H1 (cell line): ENCODE data around the gene TNS1. TPM values are rescaled to one million over a fixed set of nuclear protein-coding genes. Genes with fewer than 3 reads are reported as not detected.

Experiments used
- ATF3 ChIP-seq: IDR thresholded peaks from 2 replicates; pipeline ENCODE4 v1.6.1; 2011; ENCODE audit warnings: low read depth, mild to moderate bottlenecking, low read length; ENCODE audit not compliant: insufficient read depth
- BRCA1 ChIP-seq: IDR thresholded peaks from 2 replicates; pipeline ENCODE4 v1.6.1; 2012; ENCODE audit warnings: low read depth, low read length, improper control_type of control experiment
- CTCF ChIP-seq, 3 experiments: IDR thresholded peaks; 1 replicate in 2 of 3; 2 replicates in 1 of 3; pipeline versions ENCODE4 v1.5.1 to v1.6.1; 2011; ENCODE audit warnings: low read length in 3 of 3, mild to moderate bottlenecking in 3 of 3, inconsistent platforms in 2 of 3, low read depth in 1 of 3, moderate library complexity in 1 of 3; ENCODE audit not compliant: insufficient read depth in 1 of 3; ENCODE audit errors: control extremely low read depth in 1 of 3
- HDAC6 ChIP-seq: IDR thresholded peaks from one replicate; pipeline ENCODE4 v1.7.1; 2012; ENCODE audit warnings: low read depth, mild to moderate bottlenecking, inconsistent platforms, low read length, moderate library complexity
- POLR2A ChIP-seq, 2 experiments: IDR thresholded peaks; 1 replicate in 1 of 2; 2 replicates in 1 of 2; pipeline ENCODE4 v1.6.1; 2011; ENCODE audit warnings: low read depth in 2 of 2, low read length in 2 of 2, mild to moderate bottlenecking in 2 of 2; ENCODE audit errors: control extremely low read depth in 1 of 2
- SIN3A ChIP-seq, 2 experiments: IDR thresholded peaks in 1 of 2; conservative IDR thresholded peaks in 1 of 2; 2 replicates each; pipeline ENCODE4 v1.6.1; 2011 to 2012; ENCODE audit warnings: low read length in 2 of 2, improper control_type of control experiment in 1 of 2, low read depth in 1 of 2, mild to moderate bottlenecking in 1 of 2
- SIX5 ChIP-seq: IDR thresholded peaks from 2 replicates; pipeline ENCODE4 v1.6.1; 2011; ENCODE audit warnings: mild to moderate bottlenecking, low read depth, low read length
- TAF7 ChIP-seq: optimal IDR thresholded peaks from 2 replicates; pipeline ENCODE3; 2011; ENCODE audit warnings: low read depth, mild to moderate bottlenecking, inconsistent platforms, low read length, moderate library complexity, borderline replicate concordance
- USF2 ChIP-seq: IDR thresholded peaks from 2 replicates; pipeline ENCODE4 v1.6.1; 2011; ENCODE audit warnings: low read length, improper control_type of control experiment
- polyA plus RNA-seq, 7 experiments: library from polyadenylated mRNA; depleted of rRNA in 3 of 7; stranded (reverse) in 5 of 7; unstranded in 2 of 7; fragments of >200 nt in 5 of 7; fragments of 200-250 nt in 2 of 7; gene quantifications; 1 replicate in 5 of 7; 2 replicates in 1 of 7; 4 replicates in 1 of 7; pipeline versions ENCODE4 v1.2.1 to v1.2.3, GENCODE V29; 2011 to 2013; ENCODE audit warnings: missing spikeins in 2 of 7, mixed read lengths in 2 of 7
- total RNA-seq: library from RNA; stranded (reverse); fragmentation: NEBNext Ultra II Directional; extraction: Animal tissue kit (Norgen Biotek cat#: 25700); gene quantifications from 2 replicates; pipeline ENCODE4 v1.2.1, GENCODE V29; 2021

Gene TNS1
- total and polyA plus RNA-seq, 2 of the 8 experiments (the other 6 are each of a cell fraction or from before 2014, with no cell fraction given) = 1.5 to 5.1 TPM

GRCh38 chr2:217834744-217835513 lies 167.9 kb downstream of the TNS1 start (continued):
- no peak for TF ChIP-seq BRCA1
- TF ChIP-seq USF2 = no peak
- no peak for TF ChIP-seq SIX5
- TF ChIP-seq POLR2A (IDR thresholded peaks at IDR 0.05; ENCODE audit: control extremely low read depth in 1 of 2, low read depth in 2 of 2, low read length in 2 of 2) = no peak
- no peak for TF ChIP-seq HDAC6
- no peak for TF ChIP-seq SIN3A (conservative IDR thresholded peaks at IDR 0.05 in 1 of 2, IDR thresholded peaks at IDR 0.05 in 1 of 2; ENCODE audit: low read depth in 1 of 2, low read length in 2 of 2)
- no peak for TF ChIP-seq TAF7
- TF ChIP-seq ATF3 = no peak
- TF ChIP-seq CTCF (IDR thresholded peaks at IDR 0.05; ENCODE audit: control extremely low read depth in 1 of 3, insufficient read depth in 1 of 3, low read depth in 1 of 3, low read length in 3 of 3) = no peak
